Smooth muscle cell of the brain vasculature (primary cell): ENCODE results near the gene MAPK8.
A peak's percentile ranks its signal among the peaks of the same experiment; 100 is the strongest.
"Not testable (repeated sequence)": the region's sequence is repeated elsewhere in the genome, so short reads cannot be mapped to it uniquely, and the experiment has no call there.

Experiments
- DNase-seq: peaks from one replicate; pipeline ENCODE4 v3.0.0-alpha.2; 2012; ENCODE audit warnings: low read depth, low spot score

The MAPK8 gene

DNA sequence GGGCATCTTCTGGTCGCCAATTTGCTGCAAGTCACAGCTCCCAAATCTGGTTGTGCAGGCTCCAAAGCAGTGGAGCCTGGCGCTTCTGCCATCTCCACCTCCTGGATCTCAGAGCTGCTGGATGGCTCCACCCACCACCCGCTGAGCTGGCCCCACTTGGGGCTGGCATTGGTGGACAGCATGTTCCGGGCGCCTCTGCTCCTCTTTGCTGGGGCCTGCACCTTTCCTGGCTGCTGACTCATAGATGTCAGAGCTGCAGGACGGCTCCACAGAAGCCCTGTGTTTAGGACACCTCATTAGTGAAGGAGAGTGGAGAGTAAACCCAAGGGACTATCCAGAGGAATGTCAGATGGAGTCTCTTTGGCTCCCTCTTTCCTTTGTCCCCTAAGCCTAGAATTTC is 27.4 kb downstream of the MAPK8 start:
- no peak for DNase-seq

GRCh38 chr10:48335788-48336187 is 29.3 kb downstream of the MAPK8 start:
- DNase-seq = no peak

DNA sequence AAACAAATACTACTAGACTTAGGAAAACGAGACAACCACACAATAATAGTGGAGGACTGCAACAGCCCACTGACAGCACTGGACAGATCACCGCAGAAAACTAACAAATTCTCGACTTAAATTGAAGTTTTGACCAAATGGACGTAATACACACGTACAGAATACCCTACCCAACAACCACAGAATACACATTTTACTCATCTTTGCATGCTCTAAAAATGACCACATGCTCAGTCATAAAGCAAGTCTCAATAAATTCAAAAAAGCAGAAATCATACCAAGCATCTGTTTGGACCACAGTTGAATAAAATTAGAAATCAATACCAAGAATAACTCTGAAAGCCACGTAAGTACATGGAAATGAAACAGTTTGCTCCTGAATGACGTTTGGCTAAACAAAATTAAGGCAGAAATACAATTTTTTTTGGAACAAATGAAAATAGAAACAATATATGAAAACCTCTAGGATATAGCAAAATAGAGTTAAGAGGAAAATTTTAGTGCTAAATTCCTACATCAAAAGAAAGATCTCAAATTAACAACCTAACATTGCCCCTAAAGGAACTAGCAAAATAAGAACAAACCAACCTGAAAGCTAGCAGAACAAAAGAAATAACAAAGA is 30.6 kb downstream of the MAPK8 start:
- no peak for DNase-seq

GRCh38 chr10:48340734-48341133 is 34.3 kb downstream of the MAPK8 start:
- no peak for DNase-seq

DNA sequence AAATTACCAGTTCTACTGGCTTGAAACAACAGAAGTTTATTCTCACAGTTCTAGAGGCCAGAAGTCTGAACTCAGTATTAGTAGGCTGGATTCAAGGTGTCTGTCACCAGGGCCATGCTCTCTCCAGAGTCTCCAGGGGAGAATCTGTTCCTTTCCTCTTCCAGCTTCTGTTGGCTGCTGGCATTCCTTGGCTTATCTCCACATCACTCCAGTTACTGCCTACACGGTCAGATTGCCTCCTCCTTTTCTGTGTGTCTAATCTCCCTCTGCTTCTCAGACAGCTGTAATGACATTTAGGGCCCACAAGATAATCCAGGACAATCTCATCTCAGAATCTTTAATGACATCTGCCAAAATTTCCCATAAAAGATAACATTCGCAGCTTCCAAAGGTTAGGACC is 36.6 kb downstream of the MAPK8 start:
- no peak for DNase-seq

- DNase-seq = no peak
Measured at GRCh38 chr10:48343921-48344598, 37.6 kb downstream of the MAPK8 start.

- DNase-seq = not testable (repeated sequence)
Measured at GRCh38 chr10:48346248-48346647, 39.8 kb downstream of the MAPK8 start.

DNA sequence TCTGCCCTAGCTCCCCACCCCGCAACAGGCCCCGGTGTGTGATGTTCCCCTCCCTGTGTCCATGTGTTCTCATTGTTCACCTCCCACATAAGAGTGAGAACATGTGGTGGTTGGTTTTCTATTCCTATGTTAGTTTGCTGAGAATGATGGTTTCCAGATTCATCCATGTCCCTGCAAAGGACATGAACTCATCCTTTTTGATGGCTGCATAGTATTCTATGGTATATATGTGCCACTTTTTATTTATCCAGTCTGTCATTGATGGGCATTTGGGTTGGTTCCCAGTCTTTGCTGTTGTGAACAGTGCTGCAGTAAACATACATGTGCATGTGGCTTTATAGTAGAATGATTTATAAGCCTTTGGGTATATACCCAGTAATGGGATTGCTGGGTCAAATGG is 41.1 kb downstream of the MAPK8 start:
- DNase-seq = not testable (repeated sequence)

- DNase-seq = not testable (repeated sequence)
Measured at GRCh38 chr10:48347943-48348342, 41.5 kb downstream of the MAPK8 start.

- no peak for DNase-seq
Measured at GRCh38 chr10:48353246-48353645, 46.8 kb downstream of the MAPK8 start.

GRCh38 chr10:48357631-48358030 is 51.2 kb downstream of the MAPK8 start:
- DNase-seq = no peak

GRCh38 chr10:48358162-48358561 is 51.7 kb downstream of the MAPK8 start:
- no peak for DNase-seq

DNA sequence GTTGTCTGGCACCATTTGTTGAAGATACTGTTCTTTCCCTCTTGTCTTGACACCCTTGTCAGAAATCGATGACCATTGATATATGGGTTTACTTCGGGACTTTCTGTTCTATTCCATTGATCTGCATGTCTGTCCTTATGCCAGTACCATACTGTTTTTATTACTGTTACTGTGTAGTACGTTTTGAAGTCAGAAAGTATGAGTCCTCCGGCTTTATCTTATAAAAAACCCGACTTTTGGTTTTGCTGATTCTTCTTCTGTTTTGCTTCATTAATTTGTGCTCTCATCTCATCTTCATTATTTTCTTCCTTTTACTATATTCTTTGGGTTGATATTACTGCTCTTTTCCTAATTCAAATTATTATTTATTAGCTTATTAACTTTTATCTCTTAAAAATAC is 52.4 kb downstream of the MAPK8 start:
- DNase-seq = no peak

DNA sequence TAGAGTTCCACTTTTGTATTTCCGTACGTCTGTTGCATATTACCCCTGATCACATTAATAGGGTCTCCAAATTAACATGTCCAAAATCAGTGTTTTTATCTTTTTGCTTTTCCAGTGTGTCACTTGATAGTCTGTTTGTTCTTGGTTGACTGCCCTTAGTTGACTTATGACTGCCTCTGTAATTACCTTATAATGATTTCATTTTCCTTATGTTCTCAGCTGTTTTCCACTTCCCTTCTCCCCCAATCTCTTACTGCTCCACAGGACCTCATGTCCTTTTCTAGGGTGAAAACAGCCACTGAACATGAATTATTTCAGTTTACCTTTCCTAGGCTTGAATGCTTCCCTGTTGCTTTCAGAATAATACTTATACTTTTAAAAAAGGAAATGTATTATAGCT is 54.7 kb downstream of the MAPK8 start:
- DNase-seq = no peak

GRCh38 chr10:48363617-48364355 is 57.3 kb downstream of the MAPK8 start:
- DNase-seq = peak; percentile 55

GRCh38 chr10:48364659-48365405 is 58.4 kb downstream of the MAPK8 start:
- DNase-seq = peak; percentile 43

GRCh38 chr10:48365668-48366067 is 59.2 kb downstream of the MAPK8 start:
- DNase-seq = no peak

- no peak for DNase-seq
Measured at GRCh38 chr10:48366261-48366660, 59.8 kb downstream of the MAPK8 start.

- DNase-seq = no peak
Measured at GRCh38 chr10:48369501-48369900, 63.0 kb downstream of the MAPK8 start.

GRCh38 chr10:48377751-48378530 is 71.5 kb downstream of the MAPK8 start:
- no peak for DNase-seq

GRCh38 chr10:48378675-48379074 is 72.2 kb downstream of the MAPK8 start:
- no peak for DNase-seq
